ENCODE measurements around the gene AGXT.

AGXT gene

DNA sequence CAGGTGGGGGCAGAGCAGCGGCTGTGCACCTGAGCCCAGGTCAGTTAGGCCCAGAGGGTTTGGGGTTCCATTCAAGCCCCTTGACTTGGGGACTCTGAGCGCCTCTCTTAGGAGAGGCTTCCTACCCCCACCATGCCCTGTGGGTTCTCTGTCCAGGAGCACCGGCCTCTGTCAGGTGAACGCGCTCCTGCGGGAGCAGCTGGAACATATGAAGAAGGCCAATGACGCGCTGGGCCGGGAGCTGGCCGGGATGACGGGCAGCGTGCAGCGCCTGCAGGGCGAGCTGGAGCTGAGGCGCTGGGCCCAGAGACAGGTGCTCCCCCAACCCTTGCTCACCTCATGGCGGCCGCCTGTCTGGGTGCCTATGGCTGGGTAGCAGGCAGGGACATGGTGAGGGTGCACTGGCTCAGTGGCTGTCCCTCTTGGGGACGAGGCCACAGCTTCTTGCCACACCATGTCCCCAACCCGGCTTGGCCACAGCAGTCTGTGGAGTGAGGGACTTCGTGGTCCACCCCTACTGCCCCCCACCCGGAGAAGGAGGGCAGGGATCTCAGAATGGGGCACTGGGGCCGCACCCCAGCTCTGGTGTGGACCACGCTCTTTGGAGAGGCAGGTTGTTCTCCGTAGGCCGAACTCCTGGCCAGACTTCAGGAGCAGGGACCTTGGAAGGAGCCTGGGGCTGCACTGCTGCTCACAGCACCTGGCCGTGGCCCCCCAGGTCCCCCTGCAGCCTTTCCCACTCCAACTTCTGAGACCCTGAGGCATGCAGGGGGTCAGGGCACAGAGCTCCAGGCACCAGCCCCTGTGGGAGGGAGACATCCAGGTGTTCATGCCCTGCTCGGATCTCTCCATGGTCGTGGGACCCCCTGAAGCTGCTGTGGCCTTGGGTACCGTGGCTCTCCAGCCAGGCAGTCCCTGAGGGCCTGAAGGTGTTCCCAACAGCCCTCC is 57.2 kb downstream of the AGXT start:
- H3K9ac ChIP-seq (ENCODE audit: insufficient read length), result no peak overlapping the region
- H3K27ac ChIP-seq, result no peak overlapping the region
- no peaks in the 10 kb centered on the region for H3K9me3 ChIP-seq (ENCODE audit: low read depth, low read length)
- no peak overlapping the region for H3K4me3 ChIP-seq
- TF ChIP-seq EZH2 (IDR thresholded peaks at IDR 0.05) (no peak), POLR2AphosphoS5 (IDR thresholded peaks at IDR 0.05; ENCODE audit: borderline replicate concordance, low read depth, low read length) (no peak)
- DNase-seq (ENCODE audit: low read depth, low spot score), result no peak
- H3K36me3 ChIP-seq (ENCODE audit: insufficient read depth, low read length), result no peaks in the 10 kb centered on the region

DNA sequence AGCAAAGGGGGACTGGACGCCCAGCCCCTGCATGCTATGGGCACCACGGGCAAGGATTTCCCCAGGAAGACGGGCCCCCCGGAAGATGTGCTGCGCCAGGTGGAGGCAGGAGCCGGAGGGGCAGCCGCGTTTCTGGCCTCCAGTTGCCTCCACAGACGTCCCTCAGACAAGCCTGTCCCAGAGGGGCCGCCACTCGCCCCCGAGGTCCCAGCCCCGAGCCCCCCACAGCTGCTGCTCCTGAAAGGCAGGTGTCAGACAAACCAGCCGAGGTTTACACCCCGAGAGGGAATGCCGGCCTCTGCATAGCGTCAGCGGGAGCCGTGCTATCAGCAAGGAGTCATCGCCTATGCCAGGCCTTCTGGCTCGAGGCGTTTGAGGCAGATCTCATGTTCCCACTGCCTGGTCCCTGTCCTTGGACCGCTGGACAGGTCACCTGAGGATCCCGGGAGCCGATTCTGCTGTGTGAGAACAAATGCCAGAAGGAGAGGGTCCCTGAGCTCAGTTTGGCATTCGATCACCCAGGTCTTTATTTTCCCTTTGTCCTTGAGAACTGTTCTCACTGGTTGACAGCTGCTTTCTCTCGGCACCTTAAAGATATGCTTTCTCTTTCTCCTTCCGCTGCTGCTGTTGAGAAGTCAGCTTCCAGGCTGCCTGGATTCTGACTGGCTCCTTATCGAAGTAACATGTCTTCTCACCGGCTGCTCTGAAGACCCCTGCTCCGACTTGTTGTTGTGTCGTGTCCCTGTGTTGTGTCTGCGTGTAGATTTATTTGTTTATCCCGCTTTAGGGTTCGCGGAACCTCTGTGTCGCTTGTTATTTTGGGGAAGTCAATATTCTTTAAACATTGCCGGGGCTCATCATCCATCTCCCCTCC is 58.1 kb downstream of the AGXT start:
- Histone ChIP-seq H3K9me3 (ENCODE audit: low read depth, low read length) (no peaks in the 10 kb centered on the region), H3K36me3 (ENCODE audit: insufficient read depth, low read length) (no peaks in the 10 kb centered on the region), H3K4me3 (no peak overlapping the region), H3K9ac (ENCODE audit: insufficient read length) (no peak overlapping the region), H3K27ac (peak overlapping the region; percentile 60; the same call in 1 of the 2 replicates)
- TF ChIP-seq EZH2 (IDR thresholded peaks at IDR 0.05), result no peak
- TF ChIP-seq POLR2AphosphoS5 (IDR thresholded peaks at IDR 0.05; ENCODE audit: borderline replicate concordance, low read depth, low read length), result no peak
- no peak for DNase-seq (ENCODE audit: low read depth, low spot score)

DNA sequence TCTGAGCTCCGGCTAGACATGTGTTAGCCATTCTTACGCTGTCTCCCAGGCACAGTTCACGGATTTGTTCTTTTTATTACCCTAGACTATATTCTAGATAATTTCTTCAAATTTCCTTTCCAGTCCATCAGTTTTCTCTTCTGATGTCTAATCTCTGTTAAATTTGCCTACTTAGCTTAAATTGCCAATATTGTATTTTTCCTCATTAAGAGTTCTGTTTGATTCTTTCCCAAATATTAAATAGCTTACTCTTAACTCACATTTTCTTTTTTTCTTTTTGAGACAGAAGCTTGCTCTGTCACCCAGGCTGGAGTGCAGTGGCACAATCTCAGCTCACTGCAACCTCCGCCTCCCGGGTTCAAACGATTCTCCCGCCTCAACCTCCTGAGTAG is 58.8 kb downstream of the AGXT start:
- no peak for TF ChIP-seq EZH2 (IDR thresholded peaks at IDR 0.05)
- Histone ChIP-seq H3K9me3 (ENCODE audit: low read depth, low read length) (no peaks in the 10 kb centered on the region), H3K36me3 (ENCODE audit: insufficient read depth, low read length) (no peaks in the 10 kb centered on the region), H3K4me3 (no peak overlapping the region), H3K9ac (ENCODE audit: insufficient read length) (no peak overlapping the region), H3K27ac (peak overlapping the region; percentile 60; the same call in 1 of the 2 replicates)
- DNase-seq (ENCODE audit: low read depth, low spot score), result no peak

DNA sequence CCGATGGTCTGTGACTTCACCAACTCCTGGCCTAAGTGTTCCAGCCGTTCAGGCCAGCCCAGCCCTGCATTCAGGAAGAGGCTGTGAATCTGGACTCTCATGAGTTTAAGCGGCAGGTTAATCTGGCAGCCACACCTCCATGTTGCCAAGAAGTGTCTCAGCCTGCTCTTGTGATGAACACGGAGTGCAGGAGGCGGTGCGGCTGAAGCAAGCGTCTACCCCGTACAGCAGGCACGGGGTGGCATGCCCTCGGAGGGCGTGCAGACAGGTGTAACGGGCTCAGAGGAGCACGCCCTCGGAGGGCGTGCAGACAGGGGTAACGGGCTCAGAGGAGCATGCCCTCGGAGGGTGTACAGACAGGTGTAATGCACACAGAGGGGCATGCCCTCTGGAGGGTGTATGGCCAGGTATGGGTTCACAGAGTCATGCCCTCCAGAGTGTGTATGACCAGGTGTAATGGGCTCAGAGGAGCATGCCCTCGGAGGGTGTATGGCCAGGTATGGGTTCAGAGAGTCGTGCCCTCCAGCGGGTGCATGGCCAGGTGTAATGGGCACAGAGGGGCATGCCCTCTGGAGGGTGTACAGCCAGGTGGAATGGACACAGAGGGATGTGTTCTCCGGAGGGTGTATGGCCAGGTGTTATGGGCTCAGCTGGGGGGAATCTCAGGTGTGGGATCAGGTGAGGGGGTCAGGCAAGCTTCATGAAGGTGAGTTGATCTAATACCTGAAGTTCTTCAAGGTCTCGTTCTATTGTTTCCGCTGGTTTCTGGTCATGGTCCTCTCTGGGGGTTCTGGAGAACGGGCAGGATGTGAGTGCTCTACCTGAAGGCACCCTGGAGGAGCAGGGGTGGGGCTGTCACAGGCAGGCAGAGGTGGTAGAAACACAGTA is 60.1 kb downstream of the AGXT start:
- Histone ChIP-seq H3K27ac (no peak overlapping the region), H3K9ac (ENCODE audit: insufficient read length) (no peak overlapping the region), H3K36me3 (ENCODE audit: insufficient read depth, low read length) (no peaks in the 10 kb centered on the region), H3K9me3 (ENCODE audit: low read depth, low read length) (no peaks in the 10 kb centered on the region), H3K4me3 (no peak overlapping the region)
- no peak for DNase-seq (ENCODE audit: low read depth, low spot score)
- TF ChIP-seq FOXP2 (optimal IDR thresholded peaks at IDR 0.05; ENCODE audit: control extremely low read depth, extremely low read length, insufficient read depth) (no peak), EZH2 (IDR thresholded peaks at IDR 0.05) (no peak), POLR2AphosphoS5 (IDR thresholded peaks at IDR 0.05; ENCODE audit: borderline replicate concordance, low read depth, low read length) (no peak)

DNA sequence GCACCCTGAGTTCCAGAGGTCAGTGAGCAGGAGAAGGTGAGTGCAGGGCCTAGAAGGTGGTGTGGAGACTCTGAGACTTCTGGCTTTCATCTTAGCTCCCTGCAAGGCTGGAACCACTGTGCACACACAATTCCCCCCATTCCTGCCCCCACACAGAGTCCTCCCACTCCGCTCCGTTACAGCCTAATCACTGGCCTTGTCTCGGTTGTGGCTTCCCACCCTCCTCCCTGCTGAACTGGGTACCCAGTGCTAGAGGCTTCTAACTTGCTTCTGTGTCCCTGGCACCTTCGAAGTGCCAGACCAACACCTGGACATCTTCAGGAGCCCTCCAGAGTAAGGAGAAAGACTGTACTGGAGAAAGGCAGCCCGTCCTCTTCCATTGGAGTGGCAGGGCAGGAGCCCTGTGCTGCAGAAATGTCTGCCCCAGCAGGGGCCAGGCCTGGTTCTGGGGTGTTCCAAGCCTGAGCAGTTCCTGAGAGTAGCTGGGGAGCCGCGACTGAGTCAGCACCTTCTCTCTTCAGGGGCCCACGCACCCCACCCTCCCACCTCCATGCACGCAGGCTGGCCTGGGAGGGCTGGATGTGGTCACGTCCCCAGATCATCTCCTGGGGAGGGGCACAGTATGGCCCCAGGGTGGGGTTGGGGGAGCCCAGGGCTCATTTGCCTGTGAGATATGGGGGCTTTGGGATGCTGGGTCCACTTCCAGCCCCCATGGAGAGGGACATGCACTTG is 60.9 kb downstream of the AGXT start:
- no peak for DNase-seq (ENCODE audit: low read depth, low spot score)
- Histone ChIP-seq H3K36me3 (ENCODE audit: insufficient read depth, low read length) (no peaks in the 10 kb centered on the region), H3K4me3 (no peak overlapping the region), H3K9ac (ENCODE audit: insufficient read length) (no peak overlapping the region), H3K27ac (no peak overlapping the region), H3K9me3 (ENCODE audit: low read depth, low read length) (no peaks in the 10 kb centered on the region)
- TF ChIP-seq EZH2 (IDR thresholded peaks at IDR 0.05) (no peak), FOXP2 (optimal IDR thresholded peaks at IDR 0.05; ENCODE audit: control extremely low read depth, extremely low read length, insufficient read depth) (no peak), POLR2AphosphoS5 (IDR thresholded peaks at IDR 0.05; ENCODE audit: borderline replicate concordance, low read depth, low read length) (no peak)
